ENCODE results near the gene NUP160.
A peak's percentile ranks its signal among the peaks of the same experiment; 100 is the strongest.
"Not testable (repeated sequence)": the region's sequence is repeated elsewhere in the genome, so short reads cannot be mapped to it uniquely, and the experiment has no call there.

Gene NUP160

GRCh38 chr11:47819743-47820142 is 28.4 kb downstream of the NUP160 start:
- CTCF ChIA-PET, result interaction anchor here (1.1 kb wide), 1 partner anchor 32 kb away, joined by 3 read pairs; no protein-coding TSS in a partner anchor
- POLR2A ChIA-PET, result no interaction called here
- H3K4me3 ChIP-seq (ENCODE audit: low read depth, low read length), result no peak overlapping the region
- no peak for DNase-seq (ENCODE audit: low read depth, low spot score)
- TF ChIP-seq CTCF (IDR thresholded peaks at IDR 0.05; ENCODE audit: insufficient read depth, low read length, missing control alignments), result no peak

DNA sequence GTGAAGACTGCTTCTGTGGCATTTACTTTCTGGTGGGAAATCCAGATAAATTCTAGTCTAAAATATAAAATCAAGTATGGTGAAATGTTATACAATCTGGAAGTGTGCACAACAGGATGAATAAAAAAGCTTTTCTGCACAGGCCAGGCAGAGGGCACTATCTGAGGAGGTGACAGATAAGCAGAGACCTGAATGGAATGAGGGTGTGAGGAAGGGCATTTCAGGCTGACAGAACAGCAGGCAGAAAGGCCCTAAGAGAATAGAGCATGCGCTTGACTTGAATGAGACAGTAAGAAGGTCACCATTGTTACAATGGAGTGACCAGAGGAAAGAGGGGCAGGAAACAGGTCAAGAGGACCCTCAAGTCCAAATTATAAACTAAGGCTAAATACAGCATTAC is 47.4 kb downstream of the NUP160 start:
- H3K4me3 ChIP-seq (ENCODE audit: low read depth, low read length), result no peak overlapping the region
- ChIA-PET POLR2A (no interaction called here), CTCF (interaction anchor here (0.6 kb wide), 1 partner anchor 134 kb away, joined by 3 read pairs; no protein-coding TSS in a partner anchor)
- no peak for TF ChIP-seq CTCF (IDR thresholded peaks at IDR 0.05; ENCODE audit: insufficient read depth, low read length, missing control alignments)
- DNase-seq (ENCODE audit: low read depth, low spot score), result no peak

- ChIA-PET CTCF (interaction anchor here (1.8 kb wide), 1 partner anchor 14 kb away, joined by 5 read pairs; no protein-coding TSS in a partner anchor), POLR2A (no interaction called here)
- TF ChIP-seq CTCF (IDR thresholded peaks at IDR 0.05; ENCODE audit: insufficient read depth, low read length, missing control alignments), result no peak
- no peak overlapping the region for H3K4me3 ChIP-seq (ENCODE audit: low read depth, low read length)
- peak; percentile 37 for DNase-seq (ENCODE audit: low read depth, low spot score)
Measured at GRCh38 chr11:47797633-47798032, 50.5 kb downstream of the NUP160 start.

- no peak for DNase-seq (ENCODE audit: low read depth, low spot score)
- H3K4me3 ChIP-seq (ENCODE audit: low read depth, low read length), result no peak overlapping the region
- ChIA-PET POLR2A (interaction anchor here (0.8 kb wide), 1 partner anchor 25 kb away, joined by 3 read pairs; no protein-coding TSS in a partner anchor), CTCF (interaction anchor here (0.8 kb wide), 1 partner anchor 317 kb away, joined by 3 read pairs; no protein-coding TSS in a partner anchor)
- no peak for TF ChIP-seq CTCF (IDR thresholded peaks at IDR 0.05; ENCODE audit: insufficient read depth, low read length, missing control alignments)
Measured at GRCh38 chr11:47791774-47792430, 56.2 kb downstream of the NUP160 start.

DNA sequence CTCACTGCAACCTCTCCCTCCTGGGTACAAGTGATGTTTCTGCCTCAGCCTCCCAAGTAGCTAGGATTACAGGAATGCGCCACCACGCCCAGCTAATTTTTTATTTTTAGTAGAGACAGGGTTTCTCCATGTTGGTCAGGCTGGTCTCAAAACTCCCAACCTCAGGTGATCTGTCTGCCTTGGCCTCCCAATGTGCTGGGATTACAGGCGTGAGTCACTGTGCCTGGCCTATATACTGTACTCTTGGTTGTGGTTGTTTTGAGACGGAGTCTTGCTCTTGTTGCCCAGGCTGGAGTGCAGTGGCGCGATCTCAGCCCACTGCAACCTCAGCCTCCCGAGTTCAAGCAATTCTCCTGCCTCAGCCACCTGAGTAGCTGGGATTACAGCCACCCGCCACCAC is 58.1 kb downstream of the NUP160 start:
- CTCF ChIA-PET, result interaction anchor here (0.7 kb wide), 1 partner anchor 26 kb away, joined by 3 read pairs; no protein-coding TSS in a partner anchor
- POLR2A ChIA-PET; H3K4me3 ChIP-seq (ENCODE audit: low read depth, low read length); DNase-seq (ENCODE audit: low read depth, low spot score): not testable (repeated sequence)

DNA sequence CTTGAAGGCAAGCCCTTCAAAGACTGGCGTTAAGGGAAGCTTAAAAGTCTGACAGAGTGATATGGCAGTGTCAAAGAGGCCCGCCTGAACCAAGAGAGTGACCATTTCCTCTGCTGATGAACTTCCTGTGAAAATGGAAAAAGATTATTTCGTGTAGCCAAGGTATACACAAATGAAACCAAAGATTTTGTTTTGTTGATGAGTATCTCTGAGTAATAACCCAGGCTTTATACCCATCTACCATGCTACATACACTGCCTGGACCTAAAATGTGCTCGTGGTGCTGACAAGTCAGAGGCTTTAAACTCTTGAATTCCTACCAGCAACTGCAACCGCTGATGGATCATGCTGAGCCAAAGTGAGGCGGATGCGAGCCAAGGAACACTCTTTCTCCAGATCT is 60.0 kb downstream of the NUP160 start:
- DNase-seq (ENCODE audit: low read depth, low spot score), result no peak
- TF ChIP-seq CTCF (IDR thresholded peaks at IDR 0.05; ENCODE audit: insufficient read depth, low read length, missing control alignments), result no peak
- H3K4me3 ChIP-seq (ENCODE audit: low read depth, low read length), result no peak overlapping the region
- POLR2A ChIA-PET, result no interaction called here
- CTCF ChIA-PET, result no interaction called here

DNA sequence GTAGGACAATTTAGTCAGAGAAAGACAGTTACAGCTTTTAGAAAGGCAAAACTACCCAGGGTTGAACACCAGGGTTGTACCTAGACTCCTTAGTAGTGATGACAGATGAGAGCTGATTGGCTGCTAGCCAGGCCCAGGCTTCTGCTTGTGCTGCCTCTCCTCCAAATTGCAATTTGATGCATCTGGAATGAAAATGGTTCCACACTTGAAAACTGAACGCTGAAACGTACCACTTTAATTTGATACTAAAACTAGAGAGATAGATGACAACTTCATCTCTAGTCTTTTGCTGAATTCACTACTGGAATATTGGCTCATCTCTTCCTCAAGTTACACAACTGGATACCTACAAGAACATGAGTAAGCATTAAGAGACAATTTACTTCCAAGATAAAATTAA is 61.8 kb downstream of the NUP160 start:
- CTCF ChIA-PET, result interaction anchor here (1.6 kb wide), 1 partner anchor 12 kb away, joined by 3 read pairs; no protein-coding TSS in a partner anchor
- TF ChIP-seq CTCF (IDR thresholded peaks at IDR 0.05; ENCODE audit: insufficient read depth, low read length, missing control alignments), result no peak
- POLR2A ChIA-PET, result no interaction called here
- H3K4me3 ChIP-seq (ENCODE audit: low read depth, low read length), result no peak overlapping the region
- no peak for DNase-seq (ENCODE audit: low read depth, low spot score)

Measured in AG04449 (cell line).